ENCODE data around the gene WDFY4. TPM values are rescaled to one million over a fixed set of nuclear protein-coding genes. Genes with fewer than 3 reads are reported as not detected.

The WDFY4 gene
- total and polyA plus RNA-seq, 2 experiments from 2014 or later: not detected

DNA sequence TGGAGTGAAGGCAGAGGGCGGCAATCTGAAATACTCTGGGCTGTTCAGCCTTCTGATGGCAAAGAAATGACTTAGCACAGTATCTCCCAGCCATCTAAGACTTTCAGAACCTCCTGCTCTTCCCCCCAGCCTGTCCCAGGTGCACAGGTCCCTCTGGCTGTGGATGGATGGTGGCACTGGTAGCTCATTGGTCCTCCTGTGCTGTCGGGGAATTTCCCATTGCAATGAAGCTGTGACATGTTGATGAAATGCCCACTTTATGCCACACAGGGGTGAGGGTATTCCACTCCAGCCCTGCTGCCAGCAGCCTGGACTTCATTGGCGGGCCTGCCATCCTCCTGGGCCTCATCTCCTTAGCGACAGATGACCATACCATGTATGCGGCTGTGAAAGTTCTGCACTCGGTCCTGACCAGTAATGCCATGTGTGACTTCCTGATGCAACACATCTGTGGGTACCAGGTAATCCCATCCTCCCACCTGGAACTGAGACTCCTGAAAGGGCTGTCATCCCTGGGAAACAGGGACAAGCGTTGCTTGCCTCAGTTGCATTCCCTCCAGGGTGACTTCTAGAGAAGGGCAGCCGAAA is 105.9 kb downstream of the WDFY4 start:
- no peaks in the 10 kb centered on the region for H3K79me2 ChIP-seq (ENCODE audit: insufficient read depth)
- H3K4me3 ChIP-seq: no peak overlapping the region
- H3K4me2 ChIP-seq (ENCODE audit: unreplicated experiment): no peak overlapping the region
- H3F3A ChIP-seq (ENCODE audit: insufficient read depth): peaks cover 15% of the 10 kb centered on the region
- H3K4me1 ChIP-seq (ENCODE audit: insufficient read depth): peaks cover 19% of the 10 kb centered on the region
- 87 to 88% methylated on average over 8 of the region's 8 CpGs for WGBS, 2 experiments (ENCODE audit: low coverage in 1 of 2, low lambda C conversion rate in 2 of 2, missing lambda C conversion rate in 2 of 2)
- DNase-seq: no peak
- no peaks in the 10 kb centered on the region for H3K9me3 ChIP-seq (ENCODE audit: low read depth)
- H3K9me2 ChIP-seq (ENCODE audit: insufficient read depth): no peaks in the 10 kb centered on the region
- no peak overlapping the region for H3K27ac ChIP-seq
- TF ChIP-seq EZH2 (IDR thresholded peaks at IDR 0.05; ENCODE audit: insufficient read depth, poor library complexity, severe bottlenecking) (no peak), EZH2phosphoT487 (IDR thresholded peaks at IDR 0.05; ENCODE audit: insufficient read depth, low read depth) (no peak)
- H3K36me3 ChIP-seq (ENCODE audit: low read depth): no peaks in the 10 kb centered on the region
- in situ Hi-C loops (cut with MboI): no loop called here
- no peak overlapping the region for H3K9ac ChIP-seq
- H3K27me3 ChIP-seq (replicated peaks; ENCODE audit: insufficient read depth): peaks cover 14% of the 10 kb centered on the region; the same call in 1 of the 2 replicates
- H2AFZ ChIP-seq: no peak overlapping the region
- H4K20me1 ChIP-seq (ENCODE audit: insufficient read depth): no peaks in the 10 kb centered on the region

DNA sequence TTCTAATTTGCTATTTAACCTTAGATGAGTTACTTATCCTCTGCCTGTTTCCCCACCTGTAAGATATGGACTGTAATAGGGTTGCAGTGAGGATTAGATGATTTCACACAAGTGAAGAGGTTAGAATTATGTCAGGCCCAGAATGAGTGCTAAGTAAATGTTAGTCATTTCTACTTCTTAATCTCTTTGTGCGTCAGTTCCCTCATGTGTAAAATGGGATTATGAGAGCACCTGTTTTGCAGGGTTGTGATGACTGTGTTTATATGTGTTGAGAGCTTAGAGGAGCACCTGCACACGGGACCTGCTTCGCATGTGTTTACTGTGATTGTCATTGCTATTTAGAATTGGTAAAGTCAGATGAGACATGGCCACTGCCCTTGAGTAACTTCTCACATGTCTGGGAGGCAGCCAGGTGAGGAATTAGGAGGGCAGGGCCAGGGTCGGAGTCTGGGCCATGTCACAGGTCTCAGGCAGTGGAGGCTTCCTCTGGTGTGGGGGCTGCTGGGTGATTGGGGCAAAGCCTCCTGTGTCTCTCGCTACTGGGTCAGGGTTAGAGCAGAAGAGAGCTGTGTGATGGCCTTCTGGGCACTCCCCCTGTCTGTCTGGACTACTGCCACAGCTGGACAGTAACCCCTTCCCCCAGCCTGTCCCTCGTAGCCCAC is 106.7 kb downstream of the WDFY4 start:
- Histone ChIP-seq H3K27ac (no peak overlapping the region), H3K9me2 (ENCODE audit: insufficient read depth) (no peaks in the 10 kb centered on the region), H3K9ac (no peak overlapping the region), H2AFZ (no peak overlapping the region), H3K79me2 (ENCODE audit: insufficient read depth) (no peaks in the 10 kb centered on the region), H3F3A (ENCODE audit: insufficient read depth) (peaks cover 15% of the 10 kb centered on the region), H3K4me1 (ENCODE audit: insufficient read depth) (peaks cover 19% of the 10 kb centered on the region), H3K36me3 (ENCODE audit: low read depth) (no peaks in the 10 kb centered on the region), H3K4me2 (ENCODE audit: unreplicated experiment) (peak overlapping the region; percentile 37), H4K20me1 (ENCODE audit: insufficient read depth) (no peaks in the 10 kb centered on the region), H3K27me3 (replicated peaks; ENCODE audit: insufficient read depth) (peaks cover 14% of the 10 kb centered on the region; the same call in 1 of the 2 replicates), H3K4me3 (no peak overlapping the region), H3K9me3 (ENCODE audit: low read depth) (no peaks in the 10 kb centered on the region)
- TF ChIP-seq EZH2phosphoT487 (IDR thresholded peaks at IDR 0.05; ENCODE audit: insufficient read depth, low read depth) (no peak), EZH2 (IDR thresholded peaks at IDR 0.05; ENCODE audit: insufficient read depth, poor library complexity, severe bottlenecking) (no peak)
- WGBS, 2 experiments (ENCODE audit: low coverage in 1 of 2, low lambda C conversion rate in 2 of 2, missing lambda C conversion rate in 2 of 2): 83 to 90% methylated on average over 6 of the region's 6 CpGs
- DNase-seq: no peak
- in situ Hi-C loops (cut with MboI): no loop called here

DNA sequence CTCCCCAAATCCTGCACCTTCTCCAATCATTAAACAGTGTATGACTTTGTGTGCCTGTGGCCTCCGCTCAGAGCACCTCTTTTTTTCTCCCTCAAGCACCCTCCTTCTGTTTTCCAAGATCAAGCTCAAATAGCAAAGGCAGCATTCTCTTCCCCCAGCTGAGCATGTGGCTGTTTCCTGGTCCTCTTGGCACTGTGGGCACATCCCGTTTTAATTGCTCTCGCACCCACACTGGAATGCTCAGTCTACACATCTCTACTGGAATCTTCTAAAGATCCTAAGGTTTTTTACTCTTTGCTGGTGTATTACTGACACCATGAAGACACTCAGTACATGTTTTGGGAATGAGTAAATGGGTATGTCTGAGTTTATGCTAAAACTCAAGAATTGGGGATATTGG is 107.4 kb downstream of the WDFY4 start:
- no peak overlapping the region for H2AFZ ChIP-seq
- in situ Hi-C loops (cut with MboI): no loop called here
- H4K20me1 ChIP-seq (ENCODE audit: insufficient read depth): no peaks in the 10 kb centered on the region
- peaks cover 14% of the 10 kb centered on the region; the same call in 1 of the 2 replicates for H3K27me3 ChIP-seq (replicated peaks; ENCODE audit: insufficient read depth)
- H3K4me3 ChIP-seq: no peak overlapping the region
- WGBS, 2 experiments (ENCODE audit: low coverage in 1 of 2, low lambda C conversion rate in 2 of 2, missing lambda C conversion rate in 2 of 2): 38 to 41% methylated on average over 3 of the region's 3 CpGs
- H3F3A ChIP-seq (ENCODE audit: insufficient read depth): peaks cover 15% of the 10 kb centered on the region
- peaks cover 19% of the 10 kb centered on the region for H3K4me1 ChIP-seq (ENCODE audit: insufficient read depth)
- H3K9me3 ChIP-seq (ENCODE audit: low read depth): no peaks in the 10 kb centered on the region
- peak; percentile 55 for DNase-seq
- H3K9ac ChIP-seq: no peak overlapping the region
- H3K27ac ChIP-seq: peak overlapping the region; percentile 18
- TF ChIP-seq EZH2phosphoT487 (IDR thresholded peaks at IDR 0.05; ENCODE audit: insufficient read depth, low read depth): no peak
- no peak for TF ChIP-seq EZH2 (IDR thresholded peaks at IDR 0.05; ENCODE audit: insufficient read depth, poor library complexity, severe bottlenecking)
- H3K36me3 ChIP-seq (ENCODE audit: low read depth): no peaks in the 10 kb centered on the region
- H3K9me2 ChIP-seq (ENCODE audit: insufficient read depth): no peaks in the 10 kb centered on the region
- no peaks in the 10 kb centered on the region for H3K79me2 ChIP-seq (ENCODE audit: insufficient read depth)
- peak overlapping the region; percentile 37 for H3K4me2 ChIP-seq (ENCODE audit: unreplicated experiment)

DNA sequence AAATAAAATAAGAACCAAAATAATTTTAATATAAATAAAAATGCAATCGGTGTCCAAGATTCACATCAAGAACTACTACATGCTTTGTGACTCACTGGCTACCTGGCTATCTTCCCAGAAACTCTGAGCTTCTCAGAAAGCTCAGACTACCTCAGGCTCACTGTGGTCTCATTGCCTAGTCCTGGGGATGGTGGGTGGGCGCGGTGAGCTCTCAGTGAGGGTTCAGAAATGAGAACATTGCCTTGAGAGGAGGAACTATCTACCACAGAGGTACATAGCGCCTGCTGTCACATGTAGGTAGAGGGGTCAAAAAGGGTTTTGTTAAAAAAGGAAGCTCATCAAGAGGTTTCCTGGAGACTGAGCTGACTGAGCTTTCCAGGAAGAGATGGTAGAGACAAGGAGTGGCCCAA is 108.0 kb downstream of the WDFY4 start:
- H3K27ac ChIP-seq: peak overlapping the region; percentile 18
- H3K9ac ChIP-seq: no peak overlapping the region
- TF ChIP-seq EZH2 (IDR thresholded peaks at IDR 0.05; ENCODE audit: insufficient read depth, poor library complexity, severe bottlenecking) (no peak), EZH2phosphoT487 (IDR thresholded peaks at IDR 0.05; ENCODE audit: insufficient read depth, low read depth) (no peak)
- H3K9me2 ChIP-seq (ENCODE audit: insufficient read depth): no peaks in the 10 kb centered on the region
- DNase-seq: peak; percentile 89
- peak overlapping the region; percentile 37 for H3K4me2 ChIP-seq (ENCODE audit: unreplicated experiment)
- no peaks in the 10 kb centered on the region for H3K9me3 ChIP-seq (ENCODE audit: low read depth)
- H3F3A ChIP-seq (ENCODE audit: insufficient read depth): peaks cover 15% of the 10 kb centered on the region
- 46 to 55% methylated on average over 4 of the region's 4 CpGs for WGBS, 2 experiments (ENCODE audit: low coverage in 1 of 2, low lambda C conversion rate in 2 of 2, missing lambda C conversion rate in 2 of 2)
- no peaks in the 10 kb centered on the region for H3K79me2 ChIP-seq (ENCODE audit: insufficient read depth)
- H3K27me3 ChIP-seq (replicated peaks; ENCODE audit: insufficient read depth): peaks cover 14% of the 10 kb centered on the region; the same call in 1 of the 2 replicates
- H2AFZ ChIP-seq: no peak overlapping the region
- no peak overlapping the region for H3K4me3 ChIP-seq
- no peaks in the 10 kb centered on the region for H4K20me1 ChIP-seq (ENCODE audit: insufficient read depth)
- H3K36me3 ChIP-seq (ENCODE audit: low read depth): no peaks in the 10 kb centered on the region
- peaks cover 19% of the 10 kb centered on the region for H3K4me1 ChIP-seq (ENCODE audit: insufficient read depth)
- in situ Hi-C loops (cut with MboI): no loop called here
